ENCODE measurements around the gene RRP8. TPM values are rescaled to one million over a fixed set of nuclear protein-coding genes. Genes with fewer than 3 reads are reported as not detected.

Gene RRP8
- total and polyA plus RNA-seq, 2 of the 8 experiments (the other 6 are each of a cell fraction or from before 2014, with no cell fraction given), result 4.2 to 14.9 TPM

- Histone ChIP-seq H3K27me3 (replicated peaks in 1 of 4; ENCODE audit: control insufficient read depth in 3 of 4, extremely low read depth in 1 of 4, insufficient read depth in 3 of 4, low read length in 3 of 4) (no peaks in the 10 kb centered on the region), H4K5ac (ENCODE audit: insufficient read length, low read depth, low read length) (no peak overlapping the region), H3K18ac (ENCODE audit: extremely low read depth, low read length) (no peak overlapping the region), H4K91ac (replicated peaks; ENCODE audit: insufficient read length, low read length) (no peak overlapping the region), H2BK5ac (ENCODE audit: low read depth, low read length) (no peak overlapping the region), H2BK120ac (replicated peaks; ENCODE audit: low read depth, low read length) (no peak overlapping the region), H2AK5ac (ENCODE audit: low read depth, low read length) (no peak overlapping the region), H3K4ac (replicated peaks; ENCODE audit: insufficient read length, low read depth, low read length) (no peak overlapping the region), H3K79me2 (ENCODE audit: control insufficient read depth in 1 of 2, insufficient read depth in 2 of 2, low read length in 2 of 2) (no peaks in the 10 kb centered on the region), H3K9me3 (ENCODE audit: insufficient read depth in 2 of 2, low read depth in 1 of 2, low read length in 1 of 2) (no peaks in the 10 kb centered on the region), H3K23me2 (ENCODE audit: low read depth, low read length) (no peaks in the 10 kb centered on the region; the same call in 1 of the 2 replicates), H4K20me1 (replicated peaks in 1 of 2; ENCODE audit: control insufficient read depth in 1 of 2, insufficient read depth in 2 of 2, low read length in 2 of 2) (no peaks in the 10 kb centered on the region), H3K14ac (ENCODE audit: insufficient read length) (no peak overlapping the region), H3K9ac (replicated peaks in 1 of 4; ENCODE audit: extremely low read depth in 1 of 4, low read depth in 3 of 4, low read length in 3 of 4) (no peak overlapping the region), H3K56ac (replicated peaks; ENCODE audit: insufficient read length, low read depth, low read length) (no peak overlapping the region), H3K27ac (ENCODE audit: low read depth, low read length) (no peak overlapping the region), H3K36me3 (ENCODE audit: control insufficient read depth in 2 of 4, insufficient read depth in 4 of 4, low read length in 3 of 4) (no peaks in the 10 kb centered on the region), H2AFZ (ENCODE audit: low read length) (no peak overlapping the region), H3K4me3 (ENCODE audit: extremely low read depth in 1 of 4, insufficient read depth in 2 of 4, low read depth in 3 of 4, low read length in 4 of 4) (no peak overlapping the region), H3K4me1 (replicated peaks in 1 of 4; ENCODE audit: control insufficient read depth in 3 of 4, insufficient read depth in 4 of 4, low read length in 3 of 4) (peaks cover 0 to 3% (median 2%) of the 10 kb centered on the region in 4 experiments; a peak in 5 of 7 replicates), H4K8ac (ENCODE audit: extremely low read depth, insufficient read depth, low read length) (no peak overlapping the region; the same call in 1 of the 2 replicates), H3K4me2 (ENCODE audit: insufficient read depth in 1 of 2, low read depth in 2 of 2, low read length in 2 of 2) (no peak overlapping the region), H3K79me1 (ENCODE audit: low read depth, low read length) (no peaks in the 10 kb centered on the region), H2BK15ac (ENCODE audit: low read length) (no peak overlapping the region), H2BK20ac (ENCODE audit: low read length) (no peak overlapping the region), H2BK12ac (ENCODE audit: low read depth, low read length) (no peak overlapping the region), H3K23ac (ENCODE audit: insufficient read length) (no peak overlapping the region)
- POLR2A ChIA-PET (ENCODE audit: partially characterized antibody), result interaction anchor here (1.6 to 3.3 kb wide), 4 partner anchors 9 to 40 kb away, joined by 4 to 14 read pairs (median 6); partner anchors contain the start of genes ILK, RRP8 and TAF10
- CTCF ChIA-PET (ENCODE audit: partially characterized antibody), result interaction anchor here (0.7 to 6.6 kb wide), 18 partner anchors 7 to 218 kb away, joined by 3 to 63 read pairs (median 4); partner anchors contain the start of genes DNHD1, ILK and RRP8
- DNase-seq (ENCODE audit: low read depth in 1 of 2, low spot score in 2 of 2), result no peak
- TF ChIP-seq RAD21 (IDR thresholded peaks at IDR 0.05 in 1 of 2, conservative IDR thresholded peaks at IDR 0.05 in 1 of 2; ENCODE audit: low read depth in 2 of 2, low read length in 2 of 2) (peak; percentile 29 to 53; a peak in 3 of 4 replicates), E2F6 (IDR thresholded peaks at IDR 0.05) (no peak), GABPA (IDR thresholded peaks at IDR 0.05; ENCODE audit: borderline replicate concordance, insufficient read depth, low read length) (no peak), TEAD4 (IDR thresholded peaks at IDR 0.05; ENCODE audit: low read depth, low read length) (no peak), CTCF (IDR thresholded peaks at IDR 0.05; ENCODE audit: control extremely low read depth in 1 of 3, insufficient read depth in 1 of 3, low read depth in 1 of 3, low read length in 3 of 3) (peak; percentile 15 to 38 (median 37); a peak in 3 of 4 replicates)
- WGBS, 2 experiments (ENCODE audit: extremely low coverage in 1 of 2, insufficient coverage in 1 of 2, insufficient read length in 1 of 2, insufficient replicate concordance in 2 of 2, low coverage in 1 of 2, low lambda C conversion rate in 2 of 2, missing lambda C conversion rate in 1 of 2), result 87% methylated on average over 22 of the region's 22 CpGs; no CpG with 5 or more reads in 1 of the 2 experiments
- no peak for FAIRE-seq
Observed at GRCh38 chr11:6571434-6572008, 31.9 kb downstream of the RRP8 start.
